HFF-Myc (cell line): Measurements from ENCODE around the gene JARID2.

ENCODE experiments used
- DNase-seq: peaks from one replicate; pipeline ENCODE4 v3.0.0-alpha.2; 2011; ENCODE audit warnings: low read depth; ENCODE audit errors: extremely low read depth
- H3K4me3 ChIP-seq: replicated peaks from 2 replicates; pipeline ENCODE4 v1.5.1; 2011; ENCODE audit warnings: low read depth, mild to moderate bottlenecking, control low read depth, low read length
- CTCF ChIP-seq: IDR thresholded peaks from 2 replicates; pipeline ENCODE4 v1.5.1; 2012; ENCODE audit warnings: mild to moderate bottlenecking, low read depth, low read length, control low read depth; ENCODE audit errors: missing control alignments

The JARID2 gene

GRCh38 chr6:15569035-15569995 lies 323.4 kb downstream of the JARID2 start:
- no peak for TF ChIP-seq CTCF
- DNase-seq: no peak
- no peak overlapping the region for H3K4me3 ChIP-seq

- H3K4me3 ChIP-seq: no peak overlapping the region
- no peak for TF ChIP-seq CTCF
- DNase-seq: no peak
These were observed 324.3 kb downstream of the JARID2 start for GRCh38 chr6:15570171-15570570.
